Activated CD8-positive, alpha-beta T cell treated with anti-CD3 and anti-CD28 coated beads for 36 hours (primary cell): ENCODE data around the gene COL18A1. TPM values are rescaled to one million over a fixed set of nuclear protein-coding genes. Genes with fewer than 3 reads are reported as not detected.
"Not testable (repeated sequence)": the region's sequence is repeated elsewhere in the genome, so short reads cannot be mapped to it uniquely, and the experiment has no call there.

Source experiments
- ATAC-seq: fragments of 200-7000 bp; cut with Tn5 transposase; one replicate; pipeline ENCODE4 v1.10.0; 2021; ENCODE audit warnings: mild to moderate bottlenecking, moderate library complexity
- CTCF ChIA-PET: fragments of 350-600 bp; sonication (Branson Sonifier 250); formaldehyde crosslinking; loops from one replicate; lab custom pipeline; 2021; ENCODE audit warnings: antibody characterized with exemption; lab: Charles Lee
- POLR2A ChIA-PET: fragments of 350-600 bp; sonication (Branson Sonifier 250); formaldehyde crosslinking; loops from one replicate; lab custom pipeline; 2021; ENCODE audit warnings: antibody characterized with exemption; lab: Charles Lee
- DNase-seq: peaks from one replicate; pipeline ENCODE4 v3.0.0-alpha.2; 2020
- H3K27ac Mint-ChIP-seq: one replicate; pipeline ENCODE4 v1.8.0; 2021; ENCODE audit warnings: mild to moderate bottlenecking, mixed read lengths
- H3K27me3 Mint-ChIP-seq: one replicate; pipeline ENCODE4 v1.8.0; 2021; ENCODE audit warnings: mixed read lengths
- H3K36me3 Mint-ChIP-seq: one replicate; pipeline ENCODE4 v1.8.0; 2021; ENCODE audit warnings: low read depth, mixed read lengths
- H3K4me1 Mint-ChIP-seq: one replicate; pipeline ENCODE4 v1.8.0; 2021; ENCODE audit warnings: low read depth, mixed read lengths
- H3K4me3 Mint-ChIP-seq: one replicate; pipeline ENCODE4 v1.8.0; 2021; ENCODE audit warnings: mild to moderate bottlenecking, moderate library complexity, mixed read lengths
- H3K9me3 Mint-ChIP-seq: one replicate; pipeline ENCODE4 v1.8.0; 2021; ENCODE audit warnings: mixed read lengths
- intact Hi-C: fragments of 100-400 bp; cut with micrococcal nuclease; formaldehyde crosslinking; loops from one replicate; pipeline ENCODE4 v1.10.0; 2022
- microRNA-seq: library from miRNA; unstranded; fragments of <30 nt; microRNA quantifications from one replicate; pipeline ENCODE4 v1.2.0, GENCODE V29; 2022; ENCODE audit warnings: borderline microRNAs expressed, borderline replicate concordance
- total RNA-seq, 2 experiments: library from RNA; stranded (reverse); gene quantifications; one replicate each; pipeline ENCODE4 v1.2.3, GENCODE V29; 2021
- TF ChIP-seq, protein P1 (sequence below): fragments of 200-600 bp; IDR thresholded peaks from one replicate; pipeline ENCODE4 v1.8.0; 2022; ENCODE audit warnings: antibody characterized with exemption, mild to moderate bottlenecking

Gene COL18A1
- total RNA-seq, 2 experiments from 2014 or later, result 9.4 to 9.7 TPM

DNA sequence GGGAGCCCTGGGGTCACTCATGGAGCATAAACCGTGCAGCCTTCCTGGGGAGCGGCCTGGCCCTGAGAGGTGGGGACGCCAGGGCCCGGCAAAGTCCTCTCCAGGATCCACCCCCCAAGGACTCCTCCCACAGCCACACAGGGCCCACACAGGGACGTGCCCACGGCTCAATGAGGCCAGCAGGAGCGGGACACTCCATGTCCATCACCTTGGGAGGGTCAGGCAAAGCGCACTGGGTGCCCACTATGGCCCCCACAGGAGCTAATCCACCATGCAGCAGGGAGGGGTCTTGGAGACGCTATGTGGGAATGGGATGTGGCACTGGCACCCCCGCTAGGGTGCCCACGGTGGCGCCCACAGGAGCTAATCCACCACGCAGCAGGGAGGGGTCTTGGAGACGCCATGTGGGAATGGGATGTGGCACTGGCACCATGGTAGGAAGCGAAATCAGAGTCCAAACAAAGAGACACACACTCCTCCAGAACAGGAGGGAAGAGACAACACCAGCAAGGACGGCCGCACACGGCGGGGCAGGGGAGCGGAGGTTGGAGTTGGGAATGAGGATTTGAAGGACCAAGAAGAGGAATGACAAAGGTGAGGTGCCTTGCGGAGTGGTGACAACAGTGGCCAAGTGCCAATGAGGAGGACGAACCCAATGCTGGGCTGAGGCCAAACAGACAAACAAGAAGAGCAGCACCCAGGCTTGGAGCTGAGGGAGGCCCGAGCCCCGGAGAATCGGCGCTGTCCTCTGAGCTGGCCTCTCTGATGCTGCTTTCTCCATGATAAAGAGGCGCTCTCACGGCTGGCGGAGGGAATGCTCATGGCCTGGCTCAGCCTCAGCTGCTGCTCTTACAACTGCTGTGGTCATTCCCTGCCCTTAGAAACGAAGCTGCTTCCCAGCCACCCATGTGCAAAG, 155.4 kb downstream of the COL18A1 start:
- CTCF ChIA-PET, result interaction anchor here (0.8 to 1.4 kb wide), 3 partner anchors 12 to 83 kb away, joined by 3 read pairs; no protein-coding TSS in a partner anchor
- Mint-ChIP-seq H3K27me3 (peaks cover 3% of the 10 kb centered on the region), H3K27ac (no peak overlapping the region), H3K4me3 (no peak overlapping the region), H3K9me3 (peaks cover 1% of the 10 kb centered on the region), H3K4me1 (no peaks in the 10 kb centered on the region), H3K36me3 (no peaks in the 10 kb centered on the region)
- POLR2A ChIA-PET, result no interaction called here
- ATAC-seq, result no peak
- intact Hi-C loops, result no loop called here
- no peak for DNase-seq
- TF ChIP-seq, protein P1, sequence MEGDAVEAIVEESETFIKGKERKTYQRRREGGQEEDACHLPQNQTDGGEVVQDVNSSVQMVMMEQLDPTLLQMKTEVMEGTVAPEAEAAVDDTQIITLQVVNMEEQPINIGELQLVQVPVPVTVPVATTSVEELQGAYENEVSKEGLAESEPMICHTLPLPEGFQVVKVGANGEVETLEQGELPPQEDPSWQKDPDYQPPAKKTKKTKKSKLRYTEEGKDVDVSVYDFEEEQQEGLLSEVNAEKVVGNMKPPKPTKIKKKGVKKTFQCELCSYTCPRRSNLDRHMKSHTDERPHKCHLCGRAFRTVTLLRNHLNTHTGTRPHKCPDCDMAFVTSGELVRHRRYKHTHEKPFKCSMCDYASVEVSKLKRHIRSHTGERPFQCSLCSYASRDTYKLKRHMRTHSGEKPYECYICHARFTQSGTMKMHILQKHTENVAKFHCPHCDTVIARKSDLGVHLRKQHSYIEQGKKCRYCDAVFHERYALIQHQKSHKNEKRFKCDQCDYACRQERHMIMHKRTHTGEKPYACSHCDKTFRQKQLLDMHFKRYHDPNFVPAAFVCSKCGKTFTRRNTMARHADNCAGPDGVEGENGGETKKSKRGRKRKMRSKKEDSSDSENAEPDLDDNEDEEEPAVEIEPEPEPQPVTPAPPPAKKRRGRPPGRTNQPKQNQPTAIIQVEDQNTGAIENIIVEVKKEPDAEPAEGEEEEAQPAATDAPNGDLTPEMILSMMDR, result no peak

DNA sequence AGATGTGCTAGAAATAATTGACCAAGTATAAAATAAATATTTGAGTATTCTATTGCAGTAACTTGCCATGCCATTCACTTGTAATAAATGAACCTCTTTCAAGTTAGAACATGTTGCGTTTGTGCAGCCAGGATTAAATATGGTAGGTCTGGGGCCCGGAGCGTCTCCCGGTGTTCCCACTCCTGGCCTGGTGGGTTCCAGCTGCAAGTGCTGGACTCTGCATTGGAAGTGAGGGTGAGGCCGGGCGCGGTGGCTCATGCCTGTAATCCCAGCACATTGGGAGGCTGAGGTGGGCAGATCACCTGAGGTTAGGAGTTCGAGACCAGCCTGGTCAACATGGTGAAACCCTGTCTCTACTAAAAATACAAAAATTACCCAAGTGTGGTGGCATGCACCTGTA, 156.3 kb downstream of the COL18A1 start:
- H3K36me3 Mint-ChIP-seq, DNase-seq, H3K27ac Mint-ChIP-seq, H3K4me3 Mint-ChIP-seq, H3K9me3 Mint-ChIP-seq, H3K4me1 Mint-ChIP-seq, intact Hi-C loops, ATAC-seq, H3K27me3 Mint-ChIP-seq: not testable (repeated sequence)
- POLR2A ChIA-PET, result interaction anchor here (0.7 kb wide), 1 partner anchor 144 kb away, joined by 3 read pairs; no protein-coding TSS in a partner anchor
- CTCF ChIA-PET, result interaction anchor here (0.8 to 1.2 kb wide), 2 partner anchors 11 to 35 kb away, joined by 3 read pairs; no protein-coding TSS in a partner anchor

DNA sequence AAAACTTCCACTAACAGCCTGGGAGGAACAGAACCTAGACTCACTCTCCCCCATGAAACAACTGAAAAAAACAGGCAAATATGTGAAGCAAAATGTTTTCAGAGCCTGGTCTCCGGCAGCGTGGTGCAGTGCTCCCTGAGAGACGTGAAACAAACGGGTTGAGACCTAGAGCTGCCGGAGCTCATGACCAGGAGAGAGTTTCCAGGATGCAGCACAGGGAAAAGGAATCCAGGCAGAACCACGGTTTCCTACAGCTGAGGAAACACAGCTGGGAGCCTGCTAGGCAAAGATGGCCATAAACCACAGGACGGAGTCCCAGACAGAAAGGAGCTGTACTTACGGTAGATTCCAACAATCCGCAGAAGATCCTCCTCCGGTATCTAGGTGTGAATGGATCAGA, 157.4 kb downstream of the COL18A1 start:
- no peak for ATAC-seq
- no peak for DNase-seq
- TF ChIP-seq, protein P1, result no peak
- peaks cover 1% of the 10 kb centered on the region for H3K9me3 Mint-ChIP-seq
- intact Hi-C loops, result no loop called here
- POLR2A ChIA-PET, result no interaction called here
- peaks cover 5% of the 10 kb centered on the region for H3K27me3 Mint-ChIP-seq
- H3K4me1 Mint-ChIP-seq, result no peaks in the 10 kb centered on the region
- CTCF ChIA-PET, result no interaction called here
- H3K27ac Mint-ChIP-seq, result no peak overlapping the region
- H3K4me3 Mint-ChIP-seq, result no peak overlapping the region
- H3K36me3 Mint-ChIP-seq, result no peaks in the 10 kb centered on the region

DNA sequence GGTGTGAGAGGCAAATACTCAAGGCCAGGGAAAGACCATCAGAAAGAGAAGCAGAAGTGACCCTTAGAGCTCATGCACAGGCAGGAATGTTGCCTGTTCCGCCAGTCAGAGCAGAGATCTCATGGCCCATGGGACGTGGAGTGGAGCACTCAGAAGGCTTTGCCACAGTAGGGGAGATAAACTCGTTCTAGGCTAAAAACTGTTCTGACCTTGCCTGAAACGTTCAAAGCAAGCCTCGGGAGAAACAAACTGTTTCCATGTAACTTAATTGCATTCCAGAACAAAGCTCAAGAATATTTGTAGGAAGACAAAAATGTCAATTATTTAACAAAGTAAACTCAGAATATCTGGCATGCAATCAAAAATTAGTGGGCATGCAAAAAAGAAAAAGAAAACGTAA, 158.0 kb downstream of the COL18A1 start:
- ChIA-PET CTCF (no interaction called here), POLR2A (no interaction called here)
- Mint-ChIP-seq H3K27ac (no peak overlapping the region), H3K4me1 (no peaks in the 10 kb centered on the region), H3K4me3 (no peak overlapping the region), H3K36me3 (no peaks in the 10 kb centered on the region), H3K9me3 (peaks cover 1% of the 10 kb centered on the region), H3K27me3 (peaks cover 5% of the 10 kb centered on the region)
- ATAC-seq, result no peak
- no peak for DNase-seq
- intact Hi-C loops, result no loop called here
- TF ChIP-seq, protein P1, result no peak

Small RNA genes within 50 kb of the gene (microRNA-seq; reads per million reads assigned to microRNA genes)
- gene MIR6815, result not detected

Other genes starting within 250 kb of the COL18A1 start
- 10 to 100 TPM; 11.7 to 12.4 TPM for gene POFUT2, start 117.3 kb upstream of the COL18A1 start, total RNA-seq
- 10 to 100 TPM; 40.1 to 46.1 TPM for gene SLC19A1, start 137.3 kb downstream of the COL18A1 start, total RNA-seq
- gene PCBP3, start 238.6 kb downstream of the COL18A1 start, total RNA-seq, result 1 to 10 TPM; 1.9 to 2.2 TPM